Suppressor macrophage treated with lipopolysaccharide for 4 hours (primary cell): Measurements from ENCODE around the gene ZNF24.

Experiments used
- DNase-seq: peaks from one replicate; pipeline ENCODE4 v3.0.0-alpha.2; 2020

The ZNF24 gene

DNA sequence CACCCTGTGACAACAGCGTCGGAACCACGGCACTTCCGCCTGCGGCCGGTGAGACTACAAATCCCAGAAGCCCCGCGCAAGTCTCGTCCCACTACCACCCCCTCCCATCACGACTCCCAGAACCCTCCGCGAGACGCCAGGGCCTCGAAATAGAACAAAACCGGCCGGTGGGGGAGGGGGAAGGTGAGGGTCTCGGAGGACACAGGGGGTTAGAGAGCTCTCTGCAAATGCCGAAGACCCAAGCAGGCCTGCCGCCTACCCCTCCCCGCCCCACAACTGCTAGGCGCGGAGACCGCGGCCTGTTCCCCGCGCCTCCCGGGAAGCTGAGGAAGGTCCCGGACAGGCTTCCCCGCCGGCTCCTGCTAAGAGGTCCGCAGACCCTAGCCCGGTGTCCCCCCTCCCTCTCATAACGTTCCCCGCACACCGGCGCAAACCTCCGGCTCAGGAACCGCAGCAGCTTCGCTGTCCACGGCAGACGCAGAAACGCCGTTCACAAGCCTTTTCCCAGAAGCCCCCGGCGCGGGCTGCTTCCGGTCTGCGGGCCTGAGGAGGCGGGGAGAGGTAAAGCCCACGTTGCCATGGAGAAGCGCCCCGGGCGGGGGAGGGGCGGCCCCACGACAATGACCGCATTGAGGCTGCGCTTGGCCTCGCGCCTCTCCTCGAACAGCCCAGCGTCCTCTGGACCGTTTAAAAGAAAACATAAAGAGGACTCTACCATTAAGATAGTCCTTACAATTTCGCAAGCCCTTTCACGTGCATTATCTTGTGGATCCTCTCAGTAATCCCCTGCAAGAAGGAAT lies at the start of gene ZNF24:
Gene ZNF24, minus strand, starts transcription at position 485 of the 800 bp plus-strand sequence. CDS start 3,770 bp downstream, outside the sequence.
- DNase-seq: peak; percentile 97

- DNase-seq: no peak
These were observed 49.5 kb upstream of the ZNF24 start for GRCh38 chr18:35393716-35394115.

GRCh38 chr18:35392375-35392774 lies 48.2 kb upstream of the ZNF24 start:
- DNase-seq: no peak

- DNase-seq: peak; percentile 67
These were observed 46.9 kb upstream of the ZNF24 start for GRCh38 chr18:35390951-35391700.

DNA sequence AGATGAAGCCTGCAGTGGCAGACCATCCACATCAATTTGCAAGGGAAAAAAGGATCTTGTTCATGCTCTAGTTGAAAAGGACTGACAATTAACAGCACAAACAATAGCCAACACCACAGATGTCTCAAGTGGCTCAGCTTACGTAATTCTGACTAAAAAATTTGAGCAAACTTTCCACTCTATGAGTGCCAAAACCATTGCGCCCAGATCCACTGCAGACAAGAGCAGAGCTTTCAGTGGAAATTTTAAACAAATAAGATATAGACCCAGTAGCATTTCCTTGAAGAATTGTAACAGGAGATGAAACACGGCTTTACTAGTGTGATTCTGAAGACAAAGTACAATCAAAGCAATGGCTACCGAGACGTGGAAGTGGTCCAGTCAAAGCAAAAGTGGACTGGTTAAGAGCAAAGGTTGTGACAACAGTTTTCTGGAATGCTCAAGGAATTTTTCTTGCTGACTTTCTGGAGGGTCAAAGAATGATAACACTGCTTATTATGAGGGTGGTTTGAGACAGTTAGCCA lies 44.9 kb upstream of the ZNF24 start:
- no peak for DNase-seq

DNA sequence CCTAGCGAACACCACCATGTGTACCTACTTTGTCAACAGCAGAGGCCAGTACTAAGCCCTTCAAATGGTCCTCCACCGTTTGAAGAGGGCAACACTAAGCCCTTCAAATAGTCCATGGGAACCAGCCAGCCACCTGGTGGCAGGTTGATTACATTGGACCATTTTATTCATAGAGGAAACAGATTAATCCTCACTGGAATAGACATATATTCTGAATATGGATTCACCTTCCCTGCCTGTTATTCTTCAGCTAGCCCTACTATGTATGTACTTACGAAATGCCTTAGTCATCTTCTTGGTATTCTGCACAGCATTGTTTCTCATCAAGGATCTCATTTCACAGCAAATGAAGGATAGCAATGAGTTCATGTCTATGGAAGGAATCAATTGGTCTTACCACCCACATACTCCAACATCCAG lies 42.9 kb upstream of the ZNF24 start:
- no peak for DNase-seq

DNA sequence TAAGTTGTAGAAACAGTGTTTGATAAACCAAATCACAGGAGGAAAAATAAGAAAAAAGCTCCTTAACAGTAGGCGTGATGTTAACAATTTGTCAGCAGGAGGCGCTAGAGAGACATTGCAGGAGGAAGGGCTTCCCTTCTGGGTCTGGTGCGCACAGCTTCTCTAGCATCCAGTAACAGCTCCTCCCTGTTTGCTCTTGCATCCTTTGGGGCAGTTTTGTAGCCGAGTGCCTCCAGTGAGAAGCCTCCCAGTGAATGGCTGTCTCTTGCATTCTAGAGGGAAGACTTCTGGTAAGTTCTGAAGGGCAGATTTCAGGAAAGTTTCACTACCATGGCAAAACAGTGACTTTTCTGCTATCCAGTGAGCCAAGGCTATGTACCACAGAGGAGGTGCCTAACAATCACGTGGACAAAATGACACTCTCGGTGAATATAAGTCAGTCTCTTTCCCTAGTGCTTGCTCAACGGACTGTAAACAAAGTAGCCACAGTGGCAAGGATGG lies 42.4 kb upstream of the ZNF24 start:
- DNase-seq: peak; percentile 88

GRCh38 chr18:35383136-35383535 lies 38.9 kb upstream of the ZNF24 start:
- no peak for DNase-seq

DNA sequence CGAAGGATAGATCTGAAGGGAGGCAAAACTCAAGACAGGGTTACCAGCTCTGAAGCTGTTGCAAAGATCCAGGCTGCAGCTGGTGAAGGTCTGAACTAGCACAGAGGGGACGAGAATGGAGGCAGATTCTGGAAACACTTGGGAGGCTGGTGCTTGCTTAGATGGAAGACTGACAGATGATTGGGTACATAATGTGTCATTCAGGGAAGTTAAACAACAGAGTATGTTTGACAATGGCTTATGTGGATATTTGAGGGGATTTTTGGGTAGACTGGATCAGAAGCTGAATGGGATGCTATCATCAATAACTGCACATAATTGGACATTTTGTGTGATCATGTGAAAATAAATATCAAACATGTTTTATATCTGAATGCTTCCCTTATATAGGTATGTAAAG lies 35.2 kb upstream of the ZNF24 start:
- DNase-seq: no peak

DNA sequence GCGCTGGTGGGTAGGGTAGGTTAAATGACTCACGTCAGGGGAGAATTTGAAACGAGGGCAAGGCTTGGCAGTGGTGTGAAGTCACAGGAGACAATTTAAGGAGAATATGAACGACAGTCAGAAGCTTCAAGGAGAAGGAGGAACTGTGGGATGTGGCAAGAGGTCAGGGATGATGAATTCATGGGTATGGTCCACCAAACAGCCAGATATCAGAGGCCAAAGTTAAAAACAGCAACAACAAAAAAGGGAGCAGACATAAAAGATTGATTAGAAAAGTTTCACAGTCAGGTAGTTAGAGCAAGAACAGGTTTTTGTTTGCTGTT lies 34.3 kb upstream of the ZNF24 start:
- DNase-seq: peak; percentile 55

- no peak for DNase-seq
These were observed 33.8 kb upstream of the ZNF24 start for GRCh38 chr18:35377875-35378573.

GRCh38 chr18:35376742-35377695 lies 32.8 kb upstream of the ZNF24 start, which contains the start of gene ZNF396:
Gene ZNF396 (minus strand): TSS chr18:35377337. CDS start chr18:35374292, 3,045 bp downstream.
- DNase-seq: peak; percentile 85

GRCh38 chr18:35376393-35376741 lies 32.1 kb upstream of the ZNF24 start:
- DNase-seq: peak; percentile 32

GRCh38 chr18:35374708-35375107 lies 30.5 kb upstream of the ZNF24 start:
- DNase-seq: no peak

GRCh38 chr18:35371412-35372195 lies 27.4 kb upstream of the ZNF24 start:
- no peak for DNase-seq

DNA sequence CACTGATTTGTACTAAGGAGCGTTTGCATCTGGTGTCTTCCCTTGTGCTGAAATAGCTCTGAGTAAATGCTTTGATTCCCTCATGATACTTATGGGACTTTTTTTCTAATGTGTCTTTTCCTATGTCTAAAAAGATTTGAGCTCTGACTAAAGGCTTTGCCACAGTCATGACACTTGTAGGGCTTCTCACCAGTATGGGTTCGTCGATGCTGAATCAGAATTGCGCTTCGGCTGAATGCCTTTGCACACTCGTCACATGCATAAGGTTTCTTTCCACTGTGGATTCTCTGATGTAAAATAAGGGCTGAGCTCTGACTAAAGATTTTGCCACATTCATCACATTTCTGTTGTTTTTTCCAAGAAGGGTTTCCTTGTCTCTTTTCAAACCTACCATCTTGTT lies 24.9 kb upstream of the ZNF24 start:
- no peak for DNase-seq

- no peak for DNase-seq
These were observed 24.4 kb upstream of the ZNF24 start for GRCh38 chr18:35368595-35368994.

DNA sequence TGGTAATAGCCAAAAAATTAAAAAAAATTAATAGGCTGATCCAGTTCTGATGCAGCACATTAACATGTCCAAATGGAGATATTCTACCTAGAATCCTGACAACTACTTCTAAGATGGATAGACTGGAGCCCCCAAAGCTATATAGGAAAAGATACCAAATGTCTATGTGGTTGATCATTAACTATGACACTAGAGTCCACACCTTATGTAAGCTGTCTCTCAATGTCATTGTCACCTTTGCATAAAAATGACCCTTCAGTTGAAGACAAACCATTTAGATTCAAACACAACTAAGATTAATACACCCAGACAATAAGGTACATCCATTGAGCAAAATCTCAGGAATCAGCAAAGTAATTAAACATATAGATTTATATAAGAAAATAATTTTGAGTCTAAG lies 18.3 kb upstream of the ZNF24 start:
- no peak for DNase-seq

- DNase-seq: no peak
These were observed 17.5 kb upstream of the ZNF24 start for GRCh38 chr18:35361570-35362321.

DNA sequence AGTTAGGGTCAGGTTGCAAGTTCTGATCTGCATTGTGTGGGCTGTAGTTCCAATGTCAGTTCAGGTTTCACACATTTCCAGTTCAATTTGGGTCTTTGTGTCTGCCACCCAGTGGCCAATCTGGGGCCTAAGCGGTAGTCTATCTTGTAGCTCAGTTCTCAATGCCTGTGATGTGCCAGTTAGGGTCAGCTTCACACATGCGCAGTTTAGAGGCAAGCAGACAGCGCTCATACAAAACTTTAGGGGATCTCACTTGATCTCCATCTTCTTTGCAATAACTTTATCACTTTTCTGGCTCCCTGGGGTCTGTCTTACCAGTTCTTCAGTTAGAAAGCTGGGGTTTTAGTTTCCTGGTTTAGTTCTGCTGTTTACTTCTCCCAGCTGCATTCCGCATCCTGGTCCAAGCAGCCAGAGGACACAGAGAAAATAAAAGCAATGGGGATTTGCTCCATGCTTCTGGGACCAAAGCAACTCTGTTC lies 11.0 kb upstream of the ZNF24 start:
- DNase-seq: peak; percentile 80
